VCaP (cell line): ENCODE results near the gene MARCOL.

Experiments used
- H3K27ac ChIP-seq: fragments of 450-650 bp; 2 replicates; pipeline ENCODE4 v1.5.1; 2017
- TF ChIP-seq, protein P1 (sequence below): fragments of 450-650 bp; conservative IDR thresholded peaks from 2 replicates; pipeline ENCODE4 v1.5.1; 2017; ENCODE audit warnings: mild to moderate bottlenecking, moderate library complexity

Gene MARCOL

DNA sequence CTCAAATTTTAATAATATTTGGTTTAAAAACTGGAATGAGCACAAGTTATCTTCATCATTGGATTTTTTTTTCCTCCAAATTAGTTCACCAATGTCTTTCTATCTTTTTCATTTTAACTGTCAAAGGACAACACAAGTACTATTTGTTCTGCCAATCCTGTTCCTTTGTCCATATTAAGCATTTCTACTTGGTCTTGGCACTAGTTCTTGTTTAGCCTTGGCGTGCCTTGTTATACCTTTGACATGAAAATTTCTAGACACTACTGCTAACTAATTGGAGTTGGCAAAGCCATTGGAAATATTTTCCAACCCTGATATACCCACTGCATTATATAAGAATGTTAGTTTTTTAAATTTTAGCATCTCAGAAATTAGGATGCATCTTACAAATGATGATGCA lies 31.7 kb upstream of the MARCOL start:
- TF ChIP-seq, protein P1, sequence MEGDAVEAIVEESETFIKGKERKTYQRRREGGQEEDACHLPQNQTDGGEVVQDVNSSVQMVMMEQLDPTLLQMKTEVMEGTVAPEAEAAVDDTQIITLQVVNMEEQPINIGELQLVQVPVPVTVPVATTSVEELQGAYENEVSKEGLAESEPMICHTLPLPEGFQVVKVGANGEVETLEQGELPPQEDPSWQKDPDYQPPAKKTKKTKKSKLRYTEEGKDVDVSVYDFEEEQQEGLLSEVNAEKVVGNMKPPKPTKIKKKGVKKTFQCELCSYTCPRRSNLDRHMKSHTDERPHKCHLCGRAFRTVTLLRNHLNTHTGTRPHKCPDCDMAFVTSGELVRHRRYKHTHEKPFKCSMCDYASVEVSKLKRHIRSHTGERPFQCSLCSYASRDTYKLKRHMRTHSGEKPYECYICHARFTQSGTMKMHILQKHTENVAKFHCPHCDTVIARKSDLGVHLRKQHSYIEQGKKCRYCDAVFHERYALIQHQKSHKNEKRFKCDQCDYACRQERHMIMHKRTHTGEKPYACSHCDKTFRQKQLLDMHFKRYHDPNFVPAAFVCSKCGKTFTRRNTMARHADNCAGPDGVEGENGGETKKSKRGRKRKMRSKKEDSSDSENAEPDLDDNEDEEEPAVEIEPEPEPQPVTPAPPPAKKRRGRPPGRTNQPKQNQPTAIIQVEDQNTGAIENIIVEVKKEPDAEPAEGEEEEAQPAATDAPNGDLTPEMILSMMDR, result no peak
- H3K27ac ChIP-seq, result no peak overlapping the region

GRCh38 chr5:148208226-148208625 lies 30.1 kb upstream of the MARCOL start:
- TF ChIP-seq, protein P1, result no peak
- no peak overlapping the region for H3K27ac ChIP-seq

GRCh38 chr5:148209151-148209770 lies 29.1 kb upstream of the MARCOL start:
- TF ChIP-seq, protein P1, result no peak
- no peak overlapping the region for H3K27ac ChIP-seq

GRCh38 chr5:148214665-148215185 lies 23.6 kb upstream of the MARCOL start:
- TF ChIP-seq, protein P1, result no peak
- no peak overlapping the region for H3K27ac ChIP-seq

GRCh38 chr5:148221508-148221907 lies 16.8 kb upstream of the MARCOL start:
- no peak overlapping the region for H3K27ac ChIP-seq
- TF ChIP-seq, protein P1, result no peak

GRCh38 chr5:148224117-148224742 lies 14.1 kb upstream of the MARCOL start:
- TF ChIP-seq, protein P1, result no peak
- no peak overlapping the region for H3K27ac ChIP-seq

- H3K27ac ChIP-seq, result no peak overlapping the region
- TF ChIP-seq, protein P1, result no peak
Observed at GRCh38 chr5:148228392-148228984, 9.8 kb upstream of the MARCOL start.
